DOHH2 (cell line): ENCODE results near the gene COG4.

ENCODE experiments used
- H3F3A ChIP-seq: fragments of 200-600 bp; sonication (generic), shearing (Covaris generic); 2 replicates; pipeline ENCODE4 v1.6.0; 2016; ENCODE audit warnings: antibody characterized with exemption, mild to moderate bottlenecking; ENCODE audit not compliant: control insufficient read depth, insufficient read depth
- H3K27ac ChIP-seq: fragments of 200-600 bp; sonication (generic); 2 replicates; pipeline ENCODE4 v1.5.1; 2014; ENCODE audit warnings: low read depth, mild to moderate bottlenecking, low read length, moderate library complexity
- H3K27me3 ChIP-seq: fragments of 200-600 bp; sonication (generic); 2 replicates; pipeline ENCODE4 v1.6.1; 2014; ENCODE audit warnings: mild to moderate bottlenecking, low read length, mixed read lengths; ENCODE audit not compliant: control insufficient read depth
- H3K36me3 ChIP-seq: fragments of 200-600 bp; sonication (generic); 2 replicates; pipeline ENCODE4 v1.6.1; 2014; ENCODE audit warnings: mild to moderate bottlenecking, low read length, moderate library complexity, mixed read lengths; ENCODE audit not compliant: control insufficient read depth
- H3K4me1 ChIP-seq: fragments of 200-600 bp; sonication (generic); 2 replicates; pipeline ENCODE4 v1.6.1; 2014; ENCODE audit warnings: mild to moderate bottlenecking, low read length, mixed read lengths; ENCODE audit not compliant: control insufficient read depth
- H3K4me2 ChIP-seq: fragments of 200-600 bp; sonication (generic); 2 replicates; pipeline ENCODE4 v1.6.0; 2014; ENCODE audit warnings: mild to moderate bottlenecking, low read length, moderate library complexity
- H3K4me3 ChIP-seq: fragments of 200-600 bp; sonication (generic); 2 replicates; pipeline ENCODE4 v1.5.1; 2014; ENCODE audit warnings: mild to moderate bottlenecking, low read length, mixed read lengths
- H3K79me2 ChIP-seq: fragments of 200-600 bp; sonication (generic); 2 replicates; pipeline ENCODE4 v1.6.1; 2014; ENCODE audit warnings: mild to moderate bottlenecking, low read length, mixed read lengths; ENCODE audit not compliant: control insufficient read depth
- H3K9me2 ChIP-seq: fragments of 200-600 bp; sonication (generic); replicated peaks from 2 replicates; pipeline ENCODE4 v1.6.1; 2014; ENCODE audit warnings: mild to moderate bottlenecking, low read length, mixed read lengths; ENCODE audit not compliant: control insufficient read depth
- H3K9me3 ChIP-seq: fragments of 200-600 bp; sonication (generic); 2 replicates; pipeline ENCODE4 v1.6.1; 2014; ENCODE audit warnings: antibody characterized with exemption, low read length, mixed read lengths; ENCODE audit not compliant: control insufficient read depth, insufficient read depth
- H4K20me1 ChIP-seq: fragments of 200-600 bp; sonication (generic); 2 replicates; pipeline ENCODE4 v1.6.0; 2014; ENCODE audit warnings: low read depth, mild to moderate bottlenecking, antibody characterized with exemption, low read length, moderate library complexity; ENCODE audit not compliant: control insufficient read depth, insufficient read depth
- CTCF ChIP-seq: fragments of 200-600 bp; sonication (generic); IDR thresholded peaks from one replicate; pipeline ENCODE4 v1.5.1; 2014; ENCODE audit warnings: antibody characterized with exemption, mild to moderate bottlenecking, low read depth, low read length; ENCODE audit not compliant: poor library complexity, severe bottlenecking
- EZH2phosphoT487 ChIP-seq: fragments of 200-600 bp; sonication (generic); IDR thresholded peaks from 2 replicates; pipeline ENCODE4 v1.6.1; 2017; ENCODE audit warnings: borderline replicate concordance, mild to moderate bottlenecking, antibody characterized with exemption, low read length, moderate library complexity, mixed read lengths

Gene COG4

GRCh38 chr16:70441406-70441990 lies 81.9 kb downstream of the COG4 start:
- no peak for TF ChIP-seq CTCF
- no peak for TF ChIP-seq EZH2phosphoT487
- H4K20me1 ChIP-seq: no peaks in the 10 kb centered on the region
- H3K9me3 ChIP-seq: no peaks in the 10 kb centered on the region
- no peaks in the 10 kb centered on the region for H3K9me2 ChIP-seq
- H3K4me3 ChIP-seq: no peak overlapping the region
- peaks cover 13% of the 10 kb centered on the region for H3K36me3 ChIP-seq
- peaks cover 22% of the 10 kb centered on the region for H3K79me2 ChIP-seq
- H3K27me3 ChIP-seq: no peaks in the 10 kb centered on the region
- peaks cover 26% of the 10 kb centered on the region for H3K4me1 ChIP-seq
- 0 out of 2 replicates have a peak, but pooled peaks cover 1% of the 10 kb centered on the region for H3F3A ChIP-seq
- no peak overlapping the region for H3K27ac ChIP-seq
- no peak overlapping the region for H3K4me2 ChIP-seq

DNA sequence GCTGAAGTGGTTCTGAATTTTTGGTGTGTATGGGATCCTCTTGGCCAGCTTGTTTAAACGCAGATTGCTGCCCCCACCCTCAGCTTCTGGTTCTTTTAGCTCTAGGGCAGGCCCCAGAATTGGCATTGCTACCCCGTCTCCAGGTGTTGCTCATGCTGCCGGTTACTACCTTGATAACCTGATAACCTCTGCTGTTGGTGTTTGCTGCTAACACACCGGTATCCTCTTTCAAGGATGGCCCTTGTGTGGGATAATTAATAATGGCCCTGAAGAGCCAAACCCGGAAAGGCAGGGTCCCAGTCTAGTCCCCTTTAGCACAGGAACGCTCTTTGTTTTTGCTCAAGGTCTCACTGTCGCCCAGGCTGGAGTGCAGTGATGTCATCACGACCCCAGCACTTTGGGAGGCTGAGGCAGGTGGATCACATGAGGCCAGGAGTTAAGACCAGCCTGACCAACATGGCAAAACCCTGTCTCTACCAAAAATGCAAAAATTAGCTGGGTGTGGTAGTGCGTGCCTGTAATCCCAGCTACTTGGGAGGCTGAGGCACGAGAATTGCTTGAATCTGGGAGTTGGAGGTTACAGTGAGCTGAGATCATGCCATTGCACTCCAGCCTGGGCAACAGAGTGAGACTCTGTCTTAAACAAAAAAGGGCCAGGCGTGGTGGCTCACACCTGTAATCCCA lies 83.2 kb downstream of the COG4 start:
- Histone ChIP-seq H3K4me1 (peaks cover 31% of the 10 kb centered on the region), H3K36me3 (peaks cover 15% of the 10 kb centered on the region), H3K9me2 (no peaks in the 10 kb centered on the region), H3K4me3 (peak overlapping the region; percentile 100), H3K27me3 (no peaks in the 10 kb centered on the region), H3K27ac (peak overlapping the region; percentile 46; the same call in 1 of the 2 replicates), H3F3A (0 out of 2 replicates have a peak, but pooled peaks cover 3% of the 10 kb centered on the region), H3K79me2 (peaks cover 32% of the 10 kb centered on the region), H3K9me3 (no peaks in the 10 kb centered on the region), H3K4me2 (peak overlapping the region; percentile 98), H4K20me1 (no peaks in the 10 kb centered on the region)
- TF ChIP-seq CTCF (no peak), EZH2phosphoT487 (no peak)

GRCh38 chr16:70438969-70439862 lies 84.1 kb downstream of the COG4 start, which contains the start of gene ST3GAL2:
TSS of gene ST3GAL2 (minus strand) at chr16:70439100. CDS start at chr16:70398530, 40,570 bp downstream.
- H3K4me3 ChIP-seq: peak within 1 kb of the TSS; percentile 100
- no peaks in the 10 kb centered on the region for H3K9me2 ChIP-seq
- H4K20me1 ChIP-seq: no peaks in the 10 kb centered on the region
- H3K79me2 ChIP-seq: peaks cover 41% of the 10 kb centered on the region
- H3K4me1 ChIP-seq: peaks cover 36% of the 10 kb centered on the region
- no peaks in the 10 kb centered on the region for H3K9me3 ChIP-seq
- H3K4me2 ChIP-seq: peak within 1 kb of the TSS; percentile 98
- no peaks in the 10 kb centered on the region for H3K27me3 ChIP-seq
- H3K27ac ChIP-seq: peak within 1 kb of the TSS; percentile 72
- TF ChIP-seq EZH2phosphoT487 (no peak), CTCF (no peak)
- H3K36me3 ChIP-seq: peaks cover 24% of the 10 kb centered on the region
- peaks cover 3% of the 10 kb centered on the region; the same call in 1 of the 2 replicates for H3F3A ChIP-seq
